ENCODE results near the gene CDKL2. TPM values are rescaled to one million over a fixed set of nuclear protein-coding genes. Genes with fewer than 3 reads are reported as not detected.
"Not testable (repeated sequence)": the region's sequence is repeated elsewhere in the genome, so short reads cannot be mapped to it uniquely, and the experiment has no call there.

The CDKL2 gene
- total and polyA plus RNA-seq, 2 experiments from 2014 or later, result 1.8 to 3.1 TPM

- no peaks in the 10 kb centered on the region; the same call in 1 of the 2 replicates for H3F3A ChIP-seq (replicated peaks; ENCODE audit: low read depth)
- DNase-seq (ENCODE audit: low spot score), result no peak
- no peaks in the 10 kb centered on the region for H3K27me3 ChIP-seq (ENCODE audit: insufficient read depth)
- H3K27ac ChIP-seq (ENCODE audit: low read depth), result no peak overlapping the region
- H3K9me2 ChIP-seq (ENCODE audit: insufficient read depth), result no peaks in the 10 kb centered on the region
- Mint-ChIP-seq H3K27me3 (ENCODE audit: insufficient read depth, low read depth, poor library complexity) (peaks cover 24% of the 10 kb centered on the region), H3K27ac (no peak overlapping the region), H3K4me1 (peaks cover 61% of the 10 kb centered on the region), H3K36me3 (ENCODE audit: low read depth) (peaks cover 6% of the 10 kb centered on the region), H3K4me3 (peak overlapping the region; percentile 21), H3K9me3 (no peaks in the 10 kb centered on the region; the same call in 1 of the 3 replicates)
- peaks cover 65% of the 10 kb centered on the region for H3K4me1 ChIP-seq (ENCODE audit: insufficient read depth)
- H3K4me2 ChIP-seq, result peak overlapping the region; percentile 97
- no peak for ATAC-seq
- no peak for TF ChIP-seq ZNF114 (CRISPR knock-in tag; IDR thresholded peaks at IDR 0.05)
- TF ChIP-seq CTCF (conservative IDR thresholded peaks at IDR 0.05; ENCODE audit: low read depth in 2 of 2), result no peak
- TF ChIP-seq ZNF462 (CRISPR knock-in tag; IDR thresholded peaks at IDR 0.05), result no peak
- TF ChIP-seq NANOG (IDR thresholded peaks at IDR 0.05; ENCODE audit: borderline replicate concordance), result no peak
- TF ChIP-seq, protein P1, sequence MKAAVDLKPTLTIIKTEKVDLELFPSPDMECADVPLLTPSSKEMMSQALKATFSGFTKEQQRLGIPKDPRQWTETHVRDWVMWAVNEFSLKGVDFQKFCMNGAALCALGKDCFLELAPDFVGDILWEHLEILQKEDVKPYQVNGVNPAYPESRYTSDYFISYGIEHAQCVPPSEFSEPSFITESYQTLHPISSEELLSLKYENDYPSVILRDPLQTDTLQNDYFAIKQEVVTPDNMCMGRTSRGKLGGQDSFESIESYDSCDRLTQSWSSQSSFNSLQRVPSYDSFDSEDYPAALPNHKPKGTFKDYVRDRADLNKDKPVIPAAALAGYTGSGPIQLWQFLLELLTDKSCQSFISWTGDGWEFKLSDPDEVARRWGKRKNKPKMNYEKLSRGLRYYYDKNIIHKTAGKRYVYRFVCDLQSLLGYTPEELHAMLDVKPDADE (IDR thresholded peaks at IDR 0.05), result no peak
- no peaks in the 10 kb centered on the region for H3K36me3 ChIP-seq (ENCODE audit: insufficient read depth)
- H3K79me2 ChIP-seq (replicated peaks; ENCODE audit: insufficient read depth), result peaks cover 96% of the 10 kb centered on the region
- no peak overlapping the region for H2AFZ ChIP-seq
- peak overlapping the region; percentile 95 for H3K4me3 ChIP-seq
- H4K20me1 ChIP-seq (replicated peaks; ENCODE audit: insufficient read depth), result peaks cover 76% of the 10 kb centered on the region
Observed at GRCh38 chr4:75668596-75668995, 38.3 kb upstream of the CDKL2 start.

GRCh38 chr4:75667636-75668035 lies 37.3 kb upstream of the CDKL2 start:
- not testable (repeated sequence) for H3F3A ChIP-seq (replicated peaks; ENCODE audit: low read depth); ATAC-seq; H3K36me3 Mint-ChIP-seq (ENCODE audit: low read depth); H2AFZ ChIP-seq; H3K36me3 ChIP-seq (ENCODE audit: insufficient read depth); H3K9me2 ChIP-seq (ENCODE audit: insufficient read depth); H3K9me3 Mint-ChIP-seq; H3K27me3 ChIP-seq (ENCODE audit: insufficient read depth); DNase-seq (ENCODE audit: low spot score)
- peaks cover 17% of the 10 kb centered on the region for H3K27me3 Mint-ChIP-seq (ENCODE audit: insufficient read depth, low read depth, poor library complexity)
- Histone ChIP-seq H3K4me1 (ENCODE audit: insufficient read depth) (peaks cover 65% of the 10 kb centered on the region), H3K79me2 (replicated peaks; ENCODE audit: insufficient read depth) (peaks cover 100% of the 10 kb centered on the region), H3K4me2 (peak overlapping the region; percentile 97; the same call in 1 of the 2 replicates), H4K20me1 (replicated peaks; ENCODE audit: insufficient read depth) (peaks cover 82% of the 10 kb centered on the region), H3K4me3 (peak overlapping the region; percentile 95), H3K27ac (ENCODE audit: low read depth) (peak overlapping the region; percentile 16; the same call in 1 of the 2 replicates)
- peak overlapping the region; percentile 42 for H3K4me3 Mint-ChIP-seq
- H3K27ac Mint-ChIP-seq, result peak overlapping the region; percentile 85
- H3K4me1 Mint-ChIP-seq, result peaks cover 61% of the 10 kb centered on the region
